OCI-LY7 (cell line): Measurements from ENCODE around the gene RNF220.

ENCODE experiments used
- EZH2phosphoT487 ChIP-seq: fragments of 200-600 bp; sonication (generic); IDR thresholded peaks from 2 replicates; pipeline ENCODE4 v1.6.1; 2018; ENCODE audit warnings: low read depth, borderline replicate concordance, mild to moderate bottlenecking, mixed run types, antibody characterized with exemption, low read length, moderate library complexity, mixed read lengths
- TF ChIP-seq, protein P1 (sequence below): fragments of 200-600 bp; sonication (generic); conservative IDR thresholded peaks from 2 replicates; pipeline ENCODE4 v1.5.1; 2014; ENCODE audit warnings: mild to moderate bottlenecking, antibody characterized with exemption, low read length, moderate library complexity, mixed read lengths

DNA sequence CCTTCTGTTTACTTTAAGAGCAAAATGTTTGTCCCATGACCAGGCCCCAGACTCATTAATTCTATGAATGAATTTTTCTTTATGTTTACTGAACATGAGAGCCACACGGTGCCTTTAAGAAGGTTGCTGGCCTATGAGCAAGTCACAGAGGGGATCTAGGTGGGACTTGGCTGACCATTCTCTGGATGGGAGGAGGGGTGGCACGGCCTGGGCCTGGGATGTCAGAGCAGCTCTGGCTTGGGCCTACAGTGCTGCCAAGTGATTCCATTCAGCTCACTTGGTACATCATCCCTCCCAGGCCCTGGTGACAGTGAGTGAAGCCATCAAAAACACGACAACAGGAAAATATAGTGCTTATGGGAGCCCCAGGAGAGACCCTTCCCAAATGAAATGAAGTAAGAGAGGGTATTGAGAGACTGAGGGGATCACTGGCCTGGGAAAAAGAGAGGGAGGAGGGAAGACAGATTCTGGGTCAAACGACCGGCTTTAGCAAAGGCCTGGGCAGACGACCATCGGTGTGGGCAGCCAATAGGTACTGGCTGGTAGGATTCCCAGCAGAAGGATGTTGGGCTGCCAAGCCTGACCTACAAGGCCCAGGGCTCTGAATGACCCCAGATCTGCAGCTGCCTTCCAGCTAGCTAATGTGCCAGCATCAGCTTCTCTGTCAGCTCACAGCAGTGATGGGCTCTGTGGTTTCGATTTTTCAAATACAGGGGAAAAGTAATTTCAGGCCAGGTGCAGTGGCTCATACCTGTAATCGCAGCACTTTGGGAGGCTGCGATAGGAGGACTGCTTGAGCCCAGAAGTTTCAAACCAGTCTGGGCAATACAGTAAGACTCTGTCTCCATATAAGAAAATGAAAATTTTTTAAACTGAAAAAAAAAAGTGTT, 265.9 kb downstream of the RNF220 start:
- TF ChIP-seq, protein P1, sequence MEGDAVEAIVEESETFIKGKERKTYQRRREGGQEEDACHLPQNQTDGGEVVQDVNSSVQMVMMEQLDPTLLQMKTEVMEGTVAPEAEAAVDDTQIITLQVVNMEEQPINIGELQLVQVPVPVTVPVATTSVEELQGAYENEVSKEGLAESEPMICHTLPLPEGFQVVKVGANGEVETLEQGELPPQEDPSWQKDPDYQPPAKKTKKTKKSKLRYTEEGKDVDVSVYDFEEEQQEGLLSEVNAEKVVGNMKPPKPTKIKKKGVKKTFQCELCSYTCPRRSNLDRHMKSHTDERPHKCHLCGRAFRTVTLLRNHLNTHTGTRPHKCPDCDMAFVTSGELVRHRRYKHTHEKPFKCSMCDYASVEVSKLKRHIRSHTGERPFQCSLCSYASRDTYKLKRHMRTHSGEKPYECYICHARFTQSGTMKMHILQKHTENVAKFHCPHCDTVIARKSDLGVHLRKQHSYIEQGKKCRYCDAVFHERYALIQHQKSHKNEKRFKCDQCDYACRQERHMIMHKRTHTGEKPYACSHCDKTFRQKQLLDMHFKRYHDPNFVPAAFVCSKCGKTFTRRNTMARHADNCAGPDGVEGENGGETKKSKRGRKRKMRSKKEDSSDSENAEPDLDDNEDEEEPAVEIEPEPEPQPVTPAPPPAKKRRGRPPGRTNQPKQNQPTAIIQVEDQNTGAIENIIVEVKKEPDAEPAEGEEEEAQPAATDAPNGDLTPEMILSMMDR = no peak
- TF ChIP-seq EZH2phosphoT487 = no peak
